ENCODE results near the gene ASXL3.

DNA sequence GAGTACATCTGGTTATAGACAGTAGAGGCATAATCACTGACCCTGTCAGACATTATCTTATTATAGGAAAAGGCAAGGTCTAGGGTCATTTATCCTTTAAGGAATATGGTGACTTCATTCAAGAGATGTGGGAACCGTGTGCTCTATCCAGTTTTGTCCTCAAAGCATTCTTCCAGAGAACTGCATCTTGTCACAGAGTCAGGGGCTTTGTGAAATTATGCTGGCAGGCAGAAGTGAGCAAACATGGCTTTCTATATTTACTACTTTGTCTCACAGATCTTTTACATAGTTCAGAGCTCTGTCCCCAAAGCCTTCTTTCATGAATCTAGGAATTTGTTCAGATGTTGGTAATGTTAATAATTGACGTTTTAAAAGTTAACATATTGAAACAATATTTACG is 177.4 kb downstream of the ASXL3 start:
- TF ChIP-seq, protein P1, sequence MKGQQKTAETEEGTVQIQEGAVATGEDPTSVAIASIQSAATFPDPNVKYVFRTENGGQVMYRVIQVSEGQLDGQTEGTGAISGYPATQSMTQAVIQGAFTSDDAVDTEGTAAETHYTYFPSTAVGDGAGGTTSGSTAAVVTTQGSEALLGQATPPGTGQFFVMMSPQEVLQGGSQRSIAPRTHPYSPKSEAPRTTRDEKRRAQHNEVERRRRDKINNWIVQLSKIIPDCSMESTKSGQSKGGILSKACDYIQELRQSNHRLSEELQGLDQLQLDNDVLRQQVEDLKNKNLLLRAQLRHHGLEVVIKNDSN (IDR thresholded peaks at IDR 0.05; ENCODE audit: borderline replicate concordance, extremely low read length, insufficient read depth, low read depth, low read length), result no peak
- TF ChIP-seq, protein P2, sequence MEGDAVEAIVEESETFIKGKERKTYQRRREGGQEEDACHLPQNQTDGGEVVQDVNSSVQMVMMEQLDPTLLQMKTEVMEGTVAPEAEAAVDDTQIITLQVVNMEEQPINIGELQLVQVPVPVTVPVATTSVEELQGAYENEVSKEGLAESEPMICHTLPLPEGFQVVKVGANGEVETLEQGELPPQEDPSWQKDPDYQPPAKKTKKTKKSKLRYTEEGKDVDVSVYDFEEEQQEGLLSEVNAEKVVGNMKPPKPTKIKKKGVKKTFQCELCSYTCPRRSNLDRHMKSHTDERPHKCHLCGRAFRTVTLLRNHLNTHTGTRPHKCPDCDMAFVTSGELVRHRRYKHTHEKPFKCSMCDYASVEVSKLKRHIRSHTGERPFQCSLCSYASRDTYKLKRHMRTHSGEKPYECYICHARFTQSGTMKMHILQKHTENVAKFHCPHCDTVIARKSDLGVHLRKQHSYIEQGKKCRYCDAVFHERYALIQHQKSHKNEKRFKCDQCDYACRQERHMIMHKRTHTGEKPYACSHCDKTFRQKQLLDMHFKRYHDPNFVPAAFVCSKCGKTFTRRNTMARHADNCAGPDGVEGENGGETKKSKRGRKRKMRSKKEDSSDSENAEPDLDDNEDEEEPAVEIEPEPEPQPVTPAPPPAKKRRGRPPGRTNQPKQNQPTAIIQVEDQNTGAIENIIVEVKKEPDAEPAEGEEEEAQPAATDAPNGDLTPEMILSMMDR (IDR thresholded peaks at IDR 0.05 in 2 of 3, conservative IDR thresholded peaks at IDR 0.05 in 1 of 3; ENCODE audit: control insufficient read depth in 2 of 3, extremely low read depth in 1 of 3, insufficient read depth in 1 of 3, low read depth in 3 of 3, low read length in 3 of 3), result no peak
- no peak for TF ChIP-seq SMAD1 (IDR thresholded peaks at IDR 0.05; ENCODE audit: low read depth, partially characterized antibody)
- TF ChIP-seq FOXM1 (IDR thresholded peaks at IDR 0.05; ENCODE audit: low read depth, low read length), result no peak
- no peak for TF ChIP-seq MTA2 (IDR thresholded peaks at IDR 0.05; ENCODE audit: low read depth)
- TF ChIP-seq POLR2AphosphoS5 (IDR thresholded peaks at IDR 0.05; ENCODE audit: low read length), result no peak
- no peak for TF ChIP-seq EP300 (IDR thresholded peaks at IDR 0.05; ENCODE audit: borderline replicate concordance in 1 of 2, control insufficient read depth in 1 of 2, low read depth in 2 of 2, low read length in 2 of 2)
- no peak for TF ChIP-seq EZH2 (IDR thresholded peaks at IDR 0.05; ENCODE audit: borderline replicate concordance, control insufficient read depth, low read depth, low read length)
- TF ChIP-seq CHD2 (IDR thresholded peaks at IDR 0.05; ENCODE audit: borderline replicate concordance, low read depth, low read length), result no peak
- TF ChIP-seq POLR2A (IDR thresholded peaks at IDR 0.05; ENCODE audit: low read depth, low read length), result no peak
- no peak for TF ChIP-seq ZNF24 (IDR thresholded peaks at IDR 0.05)

All from GM12878 (cell line).